ENCODE data around the gene CCRL2.
"Not testable (repeated sequence)": the region's sequence is repeated elsewhere in the genome, so short reads cannot be mapped to it uniquely, and the experiment has no call there.

CCRL2 gene

GRCh38 chr3:46380471-46381221 is 26.4 kb upstream of the CCRL2 start:
- no peak for DNase-seq

DNA sequence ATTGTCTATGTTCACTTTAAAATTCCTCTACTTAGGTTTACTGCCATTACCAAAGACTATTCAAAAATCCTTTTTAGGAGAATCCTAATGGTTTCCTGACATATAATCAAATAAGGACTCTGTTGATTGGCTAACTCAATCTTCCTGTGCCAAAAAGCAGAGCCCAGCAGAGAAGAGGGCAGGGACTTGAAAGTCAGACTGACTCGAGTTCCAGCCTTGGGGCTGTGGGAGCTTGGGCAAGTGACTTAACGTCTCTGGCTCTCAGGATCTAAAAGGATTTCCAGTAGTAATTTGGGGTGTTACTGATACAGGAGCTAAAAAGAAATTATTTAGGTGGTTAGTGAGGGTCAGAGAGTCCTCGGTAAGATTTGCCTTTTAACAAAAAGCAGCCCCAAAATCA is 25.4 kb upstream of the CCRL2 start:
- no peak for DNase-seq

DNA sequence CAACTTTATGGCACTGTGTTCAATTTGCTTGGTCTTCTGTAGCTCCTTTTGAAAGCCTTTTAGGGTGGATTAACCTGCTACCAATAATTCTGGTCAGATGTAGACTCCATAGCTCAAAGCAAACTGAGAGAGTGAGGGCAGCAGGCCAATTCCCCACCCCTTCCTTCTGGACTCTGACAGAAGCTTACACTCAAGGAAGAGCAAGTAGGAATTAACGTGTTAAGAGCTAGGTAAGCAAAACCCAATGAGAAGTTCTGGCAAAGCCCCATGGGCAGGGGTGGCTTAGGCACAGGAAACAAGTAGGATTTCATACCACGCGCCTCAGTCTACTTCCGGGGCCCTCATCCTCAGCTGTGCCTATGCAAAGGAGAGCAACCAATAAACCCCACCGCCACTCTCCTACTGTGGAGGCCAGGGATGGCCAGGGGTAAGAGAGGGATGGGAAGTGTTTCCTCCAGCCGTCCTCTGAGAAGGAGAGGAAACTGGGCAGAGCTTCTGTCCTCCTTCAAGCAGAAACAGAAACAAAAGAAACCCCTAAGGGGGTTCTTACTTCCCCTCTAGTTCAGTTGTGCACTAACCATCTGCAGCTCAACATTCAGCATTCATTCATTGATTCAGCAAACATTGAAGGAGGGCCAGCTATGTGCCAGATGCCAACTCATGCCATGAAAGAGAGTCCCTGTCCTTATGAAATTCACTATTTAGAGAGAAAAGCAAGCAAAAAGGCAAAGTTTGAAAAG is 23.7 kb upstream of the CCRL2 start:
- DNase-seq, result no peak

GRCh38 chr3:46383951-46384330 is 23.1 kb upstream of the CCRL2 start:
- DNase-seq, result no peak

DNA sequence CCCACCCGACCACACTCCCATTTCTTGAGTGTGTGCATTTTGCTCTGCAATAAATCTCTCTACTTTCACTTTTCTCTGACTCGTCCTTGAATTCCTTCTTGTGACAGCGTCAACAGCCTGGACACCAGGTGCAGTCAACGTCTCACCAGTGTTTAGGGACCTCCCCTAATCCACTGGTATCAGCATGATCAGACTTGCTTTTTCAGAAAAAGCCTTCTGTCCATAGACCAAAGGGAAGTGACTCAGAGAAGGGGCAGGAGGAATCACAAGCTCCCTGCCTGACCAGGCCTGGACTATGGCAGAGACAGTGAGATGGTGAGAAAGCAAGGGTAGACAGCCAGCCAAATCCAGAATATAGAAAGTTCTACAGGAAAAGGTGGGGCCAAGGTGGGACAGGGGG is 20.9 kb upstream of the CCRL2 start:
- no peak for DNase-seq

DNA sequence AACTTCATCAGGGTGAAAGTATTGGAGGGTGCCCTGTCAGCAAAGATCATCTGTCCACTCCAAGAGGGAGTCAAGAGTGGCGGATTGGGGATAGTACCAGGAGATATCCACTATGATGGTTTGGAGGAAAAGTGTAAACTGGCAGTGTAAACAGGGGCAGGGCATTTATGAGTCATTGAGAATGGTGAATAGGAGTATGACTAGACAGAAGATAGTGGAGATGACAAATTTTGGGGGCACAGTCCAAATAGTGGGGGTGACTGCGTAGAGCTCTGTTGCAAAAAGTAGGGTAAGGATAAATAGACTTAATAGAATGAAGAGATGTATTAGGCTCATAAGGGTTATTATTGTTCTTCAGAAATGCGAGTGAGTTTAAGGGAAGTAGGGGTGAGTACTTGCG is 18.2 kb upstream of the CCRL2 start:
- not testable (repeated sequence) for DNase-seq

DNA sequence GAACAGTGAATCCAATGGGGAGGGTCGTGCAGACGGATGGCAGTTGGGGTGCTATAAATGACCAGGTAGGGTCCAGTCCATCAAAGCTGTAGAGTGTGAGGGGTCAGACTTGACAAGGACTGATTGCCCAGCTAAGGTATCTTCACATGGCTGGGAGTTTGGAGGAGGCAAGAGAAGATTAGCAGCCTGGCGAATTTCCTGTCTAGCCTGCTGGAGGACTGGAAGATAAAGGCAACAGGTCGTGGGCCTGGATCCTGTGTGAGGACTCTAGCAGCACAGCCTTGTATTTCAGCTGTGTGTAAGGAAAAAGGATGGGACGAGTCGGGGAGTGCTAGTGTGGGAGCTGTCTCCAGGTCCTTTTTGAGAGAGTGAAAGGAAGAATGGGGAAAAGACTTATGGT is 17.8 kb upstream of the CCRL2 start:
- no peak for DNase-seq

GRCh38 chr3:46391526-46391925 is 15.5 kb upstream of the CCRL2 start:
- not testable (repeated sequence) for DNase-seq

- no peak for DNase-seq
Measured at GRCh38 chr3:46393011-46393410, 14.0 kb upstream of the CCRL2 start.

DNA sequence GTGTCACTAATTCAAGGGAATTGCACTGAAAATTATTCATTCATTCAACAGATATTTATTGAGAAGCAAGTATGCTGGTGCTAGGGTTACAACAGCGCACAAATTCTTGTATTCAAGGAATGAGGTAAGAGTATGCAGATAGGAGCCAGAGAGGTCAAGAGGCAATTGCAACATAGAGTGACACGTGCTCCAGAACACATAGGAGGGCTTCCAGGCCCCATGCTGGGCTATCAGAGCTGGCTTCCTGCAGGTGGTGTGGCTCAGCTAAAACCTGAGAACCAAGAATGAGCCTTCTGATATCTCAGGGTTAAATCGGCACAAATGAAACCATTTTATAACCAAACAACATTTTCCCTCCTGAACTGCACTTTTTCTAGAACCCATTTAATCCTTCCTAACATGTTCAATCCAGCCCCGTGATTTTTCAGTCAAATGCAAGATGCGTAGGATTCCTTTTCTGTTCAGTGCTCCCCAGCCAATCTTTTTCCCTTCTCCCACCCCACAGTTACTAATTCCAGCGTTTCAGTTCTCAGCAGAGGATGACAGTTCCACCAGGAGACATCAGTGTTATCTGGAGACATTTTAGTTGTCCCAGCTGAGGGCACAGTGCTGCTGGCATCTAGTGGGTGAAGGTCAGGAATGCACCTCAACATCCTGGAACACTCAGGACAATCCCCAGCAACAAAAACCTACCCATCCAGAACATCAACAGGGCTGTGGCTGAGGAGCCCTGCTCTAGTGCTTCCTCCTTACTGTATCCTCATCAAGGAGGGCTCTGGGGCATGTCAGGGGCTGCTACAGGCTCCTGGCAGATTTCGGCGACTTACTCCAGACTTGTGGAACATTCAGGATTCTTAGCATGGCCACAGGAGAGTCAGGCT is 13.3 kb upstream of the CCRL2 start:
- no peak for DNase-seq

GRCh38 chr3:46395210-46395661 is 11.8 kb upstream of the CCRL2 start:
- no peak for DNase-seq

DNA sequence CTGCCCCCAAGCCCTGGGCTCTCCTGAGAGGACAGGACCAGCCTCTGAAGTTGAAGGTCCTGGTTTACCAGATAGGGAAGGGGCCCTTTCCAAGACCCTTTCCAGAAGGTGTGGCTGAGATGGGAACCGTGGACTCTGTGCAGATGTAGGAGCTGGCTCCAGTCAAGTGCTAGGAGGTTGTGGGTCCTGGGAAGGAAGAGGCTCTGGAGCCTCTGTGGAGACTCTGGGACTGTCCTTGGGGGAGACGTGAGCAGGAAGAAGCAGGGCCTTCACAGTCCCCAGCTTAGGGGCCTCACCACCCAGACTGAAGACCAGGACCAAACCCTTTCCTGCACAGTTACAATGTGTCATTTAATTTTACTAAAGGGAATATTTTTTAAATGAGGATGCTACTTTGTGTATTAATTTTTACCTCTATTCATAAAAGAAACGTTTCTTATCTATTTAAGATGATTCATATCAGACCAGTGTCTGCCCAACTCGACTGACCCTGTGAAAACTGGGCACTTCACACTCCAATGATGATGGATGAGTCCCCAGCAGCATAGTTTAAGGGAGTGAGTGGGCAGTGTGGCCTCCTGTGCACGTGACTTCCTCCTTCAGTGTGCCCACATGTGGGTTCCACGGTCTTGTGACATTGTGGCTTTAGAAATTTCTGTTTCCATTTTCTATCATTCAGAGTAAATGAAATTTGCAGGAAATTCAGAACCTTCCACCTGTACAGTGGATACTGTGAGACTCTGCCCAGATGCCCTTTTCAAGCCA is 11.1 kb upstream of the CCRL2 start:
- no peak for DNase-seq

- DNase-seq, result no peak
Measured at GRCh38 chr3:46397111-46397510, 9.9 kb upstream of the CCRL2 start.

DNA sequence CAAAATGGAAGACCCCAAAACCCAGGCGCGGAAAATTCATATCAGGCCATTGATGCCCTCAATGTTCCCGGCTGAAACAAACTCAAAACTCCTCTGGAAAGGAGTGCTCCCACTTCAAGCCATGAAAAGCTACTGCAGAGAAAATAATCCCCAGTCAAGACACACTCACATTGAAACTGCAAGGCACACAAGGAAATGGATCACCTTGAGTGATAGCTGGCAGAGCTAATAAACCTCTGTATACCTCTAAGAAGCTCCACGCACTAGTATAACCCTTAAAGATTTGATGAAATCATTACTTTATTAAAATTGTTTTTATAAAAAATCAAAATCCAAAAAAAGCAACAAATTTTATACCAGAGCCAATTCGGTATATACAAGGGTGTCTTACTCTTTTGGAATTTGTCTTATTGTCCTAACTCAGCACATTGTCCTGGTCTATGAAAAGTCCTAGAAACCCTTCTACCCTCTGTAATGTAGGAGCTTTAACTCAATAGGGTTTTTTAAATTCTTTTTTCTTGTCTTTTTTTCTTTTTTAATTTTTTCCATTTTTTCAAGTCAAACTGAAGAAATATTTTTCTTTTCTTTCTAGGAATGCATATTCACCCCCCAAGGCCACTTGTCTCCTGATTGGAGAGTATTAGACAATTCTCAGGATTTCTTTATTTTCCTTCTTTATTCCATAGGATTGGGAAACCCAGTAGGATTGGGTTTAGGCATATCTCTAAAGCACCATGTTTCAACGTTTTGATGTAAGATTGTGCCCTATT is 8.7 kb upstream of the CCRL2 start:
- no peak for DNase-seq

DNA sequence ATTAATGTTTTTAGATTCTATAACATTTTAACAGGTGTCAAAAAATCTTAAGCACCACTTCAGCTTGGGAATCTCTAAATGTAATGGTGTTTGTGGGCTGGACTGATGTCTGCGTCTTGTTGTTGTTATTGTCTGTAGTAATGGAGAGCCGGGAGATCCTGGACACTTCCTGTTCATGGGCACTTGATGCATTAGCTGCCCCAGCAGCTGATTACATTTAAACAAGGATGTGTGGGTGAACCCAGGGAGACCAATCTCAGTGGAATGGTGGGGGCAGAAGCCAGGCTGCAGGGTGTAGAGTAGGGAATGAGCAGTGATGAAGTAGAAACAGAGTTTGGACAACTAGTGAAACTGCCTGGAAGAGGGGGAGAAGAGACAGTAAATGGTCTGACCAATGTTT is 8.0 kb upstream of the CCRL2 start:
- DNase-seq, result no peak

DNA sequence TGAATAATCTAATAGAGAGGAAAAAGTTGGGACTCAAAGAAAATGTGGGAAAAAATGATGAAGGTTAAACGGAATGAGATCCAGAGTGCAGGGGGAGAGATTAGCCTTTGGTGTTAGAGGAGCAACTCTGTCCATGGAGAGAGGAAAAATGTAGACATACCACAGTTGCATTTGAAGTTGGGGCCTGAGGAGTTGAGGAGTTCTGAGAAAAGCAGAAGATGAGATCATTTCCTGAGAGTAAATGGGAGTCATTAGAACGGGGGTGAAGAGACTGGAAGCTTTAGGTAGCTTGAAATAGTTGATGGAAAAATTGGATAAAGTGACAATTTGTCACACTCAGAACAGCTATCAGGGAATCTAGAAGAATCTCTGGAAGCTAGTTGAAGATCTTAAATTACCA is 7.5 kb upstream of the CCRL2 start:
- no peak for DNase-seq

GRCh38 chr3:46400000-46400734 is 6.9 kb upstream of the CCRL2 start:
- no peak for DNase-seq

DNA sequence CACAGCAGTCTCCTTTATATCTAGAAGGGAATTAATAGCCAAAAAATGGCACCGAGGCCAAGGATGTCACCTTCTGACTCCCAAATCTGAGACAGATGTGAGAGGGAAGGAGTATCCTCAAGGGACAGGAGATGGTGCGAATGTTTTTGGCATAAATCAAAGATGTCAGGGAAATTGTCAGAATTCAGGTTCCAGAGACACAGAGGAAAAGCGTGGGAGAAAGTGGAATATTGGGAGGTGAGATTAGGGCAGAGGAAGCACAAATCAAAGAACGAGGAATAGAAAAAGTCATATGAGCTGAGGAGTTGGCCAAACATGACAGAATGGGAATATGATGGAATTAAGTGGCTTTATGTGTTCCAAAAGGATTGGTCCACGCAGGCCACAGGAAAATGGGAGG is 6.2 kb upstream of the CCRL2 start:
- no peak for DNase-seq

DNA sequence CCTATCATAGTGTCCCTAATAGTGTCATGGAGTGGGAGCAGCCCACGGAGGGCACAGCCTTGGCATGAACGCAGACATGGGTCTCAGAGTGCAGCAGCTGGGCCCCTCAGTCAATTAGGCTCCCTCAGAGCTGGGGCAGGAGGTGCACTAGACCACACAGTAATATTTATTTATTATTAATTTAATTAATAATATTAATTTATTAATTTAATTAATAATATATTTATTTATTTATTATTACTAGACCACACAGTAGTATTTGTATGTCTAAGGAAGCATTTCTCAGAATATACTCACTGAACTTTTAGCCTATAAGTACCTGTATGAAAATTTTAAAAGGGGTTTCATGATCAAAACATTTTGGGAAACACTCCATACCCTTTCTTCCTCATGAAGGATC is 5.5 kb upstream of the CCRL2 start:
- DNase-seq, result no peak

DNA sequence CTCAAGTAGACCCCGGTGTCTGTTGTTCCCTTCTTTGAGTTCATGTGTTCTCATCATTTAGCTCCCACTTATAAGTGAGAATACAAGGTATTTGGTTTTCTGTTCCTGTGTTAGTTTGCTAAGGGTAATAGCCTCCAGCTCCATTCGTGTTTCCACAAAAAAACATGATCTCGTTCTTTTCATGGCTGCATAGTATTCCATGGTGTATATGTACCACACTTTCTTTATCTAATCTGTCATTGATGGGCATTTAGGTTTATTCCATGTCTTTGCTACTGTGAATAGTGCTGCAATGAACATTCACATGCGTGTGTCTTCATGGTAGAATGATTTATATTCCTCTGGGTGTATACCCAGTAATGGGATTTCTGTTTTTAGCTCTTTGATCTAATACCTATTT is 4.2 kb upstream of the CCRL2 start:
- not testable (repeated sequence) for DNase-seq
